ENCODE measurements around the gene DKK2.

DKK2 gene

GRCh38 chr4:107017443-107018343 lies 18.4 kb downstream of the DKK2 start:
- H3K4me3 ChIP-seq (ENCODE audit: low read depth, low read length): no peak overlapping the region

- no peak overlapping the region for H3K4me3 ChIP-seq (ENCODE audit: low read depth, low read length)
Measured at GRCh38 chr4:107011312-107011711, 24.8 kb downstream of the DKK2 start.

GRCh38 chr4:107009196-107009968 lies 26.7 kb downstream of the DKK2 start:
- H3K4me3 ChIP-seq (ENCODE audit: low read depth, low read length): no peak overlapping the region

- no peak overlapping the region for H3K4me3 ChIP-seq (ENCODE audit: low read depth, low read length)
Measured at GRCh38 chr4:107008115-107008514, 28.0 kb downstream of the DKK2 start.

GRCh38 chr4:107006218-107006617 lies 29.9 kb downstream of the DKK2 start:
- no peak overlapping the region for H3K4me3 ChIP-seq (ENCODE audit: low read depth, low read length)

GRCh38 chr4:106996490-106996889 lies 39.6 kb downstream of the DKK2 start:
- H3K4me3 ChIP-seq (ENCODE audit: low read depth, low read length): no peak overlapping the region

GRCh38 chr4:106993827-106994226 lies 42.3 kb downstream of the DKK2 start:
- H3K4me3 ChIP-seq (ENCODE audit: low read depth, low read length): no peak overlapping the region

GRCh38 chr4:106987311-106987710 lies 48.8 kb downstream of the DKK2 start:
- no peak overlapping the region for H3K4me3 ChIP-seq (ENCODE audit: low read depth, low read length)

- H3K4me3 ChIP-seq (ENCODE audit: low read depth, low read length): no peak overlapping the region
Measured at GRCh38 chr4:106986486-106986885, 49.6 kb downstream of the DKK2 start.

GRCh38 chr4:106985830-106986229 lies 50.3 kb downstream of the DKK2 start:
- no peak overlapping the region for H3K4me3 ChIP-seq (ENCODE audit: low read depth, low read length)

- no peak overlapping the region for H3K4me3 ChIP-seq (ENCODE audit: low read depth, low read length)
Measured at GRCh38 chr4:106982711-106983211, 53.4 kb downstream of the DKK2 start.

- H3K4me3 ChIP-seq (ENCODE audit: low read depth, low read length): no peak overlapping the region
Measured at GRCh38 chr4:106981431-106981830, 54.7 kb downstream of the DKK2 start.

- H3K4me3 ChIP-seq (ENCODE audit: low read depth, low read length): no peak overlapping the region
Measured at GRCh38 chr4:106979476-106979875, 56.6 kb downstream of the DKK2 start.

- no peak overlapping the region for H3K4me3 ChIP-seq (ENCODE audit: low read depth, low read length)
Measured at GRCh38 chr4:106978046-106978774, 57.9 kb downstream of the DKK2 start.

- no peak overlapping the region for H3K4me3 ChIP-seq (ENCODE audit: low read depth, low read length)
Measured at GRCh38 chr4:106971636-106972035, 64.5 kb downstream of the DKK2 start.

- no peak overlapping the region for H3K4me3 ChIP-seq (ENCODE audit: low read depth, low read length)
Measured at GRCh38 chr4:106967892-106968291, 68.2 kb downstream of the DKK2 start.

- H3K4me3 ChIP-seq (ENCODE audit: low read depth, low read length): no peak overlapping the region
Measured at GRCh38 chr4:106953036-106953705, 82.9 kb downstream of the DKK2 start.

GRCh38 chr4:106951891-106952290 lies 84.2 kb downstream of the DKK2 start:
- H3K4me3 ChIP-seq (ENCODE audit: low read depth, low read length): no peak overlapping the region

- no peak overlapping the region for H3K4me3 ChIP-seq (ENCODE audit: low read depth, low read length)
Measured at GRCh38 chr4:106941841-106942240, 94.3 kb downstream of the DKK2 start.

GRCh38 chr4:106930522-106930921 lies 105.6 kb downstream of the DKK2 start:
- H3K4me3 ChIP-seq (ENCODE audit: low read depth, low read length): no peak overlapping the region

GRCh38 chr4:106929248-106929647 lies 106.9 kb downstream of the DKK2 start:
- H3K4me3 ChIP-seq (ENCODE audit: low read depth, low read length): no peak overlapping the region

Data from iPS-11a (cell line).